GM12878 (cell line): ENCODE data around the gene RAB3A. TPM values are rescaled to one million over a fixed set of nuclear protein-coding genes. Genes with fewer than 3 reads are reported as not detected.

Source experiments
- ATAC-seq: fragments of 200-7000 bp; cut with Tn5 transposase; 3 replicates; pipeline ENCODE4 v1.9.1; 2020; ENCODE audit warnings: mild to moderate bottlenecking, moderate library complexity
- BruUV-seq: library from RNA; stranded (reverse); fragments of 400-500 nt; replicated peaks from 2 replicates; lab custom pipeline; 2021; lab: Mats Ljungman, UMichigan
- CTCF ChIA-PET: fragments of 300-600 bp; sonication (Branson Sonifier 250); formaldehyde crosslinking; extraction: SDS; loops from one replicate; lab custom pipeline; 2021; ENCODE audit warnings: inconsistent platforms; lab: Yijun Ruan, JAX
- POLR2A ChIA-PET: fragments of 350-600 bp; formaldehyde crosslinking; extraction: SDS; loops from one replicate; lab custom pipeline; 2021; ENCODE audit warnings: inconsistent platforms; lab: Charles Lee
- RAD21 ChIA-PET: fragments of 300-600 bp; sonication (Branson Sonifier 250); formaldehyde crosslinking; loops from one replicate; lab custom pipeline; 2023; ENCODE audit warnings: antibody characterized with exemption; ENCODE audit not compliant: unreplicated experiment; lab: Charles Lee
- SMC1A ChIA-PET: fragments of 300-600 bp; sonication (Branson Sonifier 250); formaldehyde crosslinking; loops from one replicate; lab custom pipeline; 2023; ENCODE audit not compliant: unreplicated experiment, uncharacterized antibody; lab: Charles Lee
- DNase-seq: peaks from one replicate; pipeline ENCODE4 v3.0.0-alpha.2; 2011; ENCODE audit warnings: low read depth, low spot score
- FAIRE-seq: peaks from 3 replicates; lab custom pipeline; 2011; peaks lifted over from hg19 to GRCh38; lab: Jason Lieb, UNC
- H2AFZ ChIP-seq: 2 replicates; pipeline ENCODE4 v1.6.0; 2011; ENCODE audit warnings: low read depth, low read length, control low read depth; ENCODE audit not compliant: control insufficient read depth
- H3K27ac ChIP-seq: 2 replicates; pipeline ENCODE4 v1.5.1; 2011; ENCODE audit warnings: control low read depth; ENCODE audit not compliant: control insufficient read depth, insufficient read depth
- H3K27me3 ChIP-seq, 2 experiments: replicated peaks in 1 of 2; 2 replicates each; pipeline versions ENCODE4 v1.6.0 to v1.6.1; 2011; ENCODE audit warnings: low read length in 1 of 2; ENCODE audit not compliant: control insufficient read depth in 2 of 2, insufficient read depth in 2 of 2
- H3K36me3 ChIP-seq, 2 experiments: 2 replicates each; pipeline ENCODE4 v1.5.1; 2011; ENCODE audit warnings: low read length in 1 of 2; ENCODE audit not compliant: control insufficient read depth in 2 of 2, insufficient read depth in 2 of 2
- H3K4me1 ChIP-seq: 2 replicates; pipeline ENCODE4 v1.6.1; 2011; ENCODE audit warnings: mild to moderate bottlenecking, low read length, moderate library complexity, mixed read lengths; ENCODE audit not compliant: control insufficient read depth, insufficient read depth
- H3K4me2 ChIP-seq: 2 replicates; pipeline ENCODE4 v1.6.0; 2011; ENCODE audit warnings: control low read depth; ENCODE audit not compliant: control insufficient read depth, insufficient read depth
- H3K4me3 ChIP-seq: fragments of 200-600 bp; sonication (generic); 2 replicates; pipeline ENCODE4 v1.5.1; 2016
- H3K79me2 ChIP-seq: 2 replicates; pipeline ENCODE4 v1.6.0; 2011; ENCODE audit warnings: low read length; ENCODE audit not compliant: control insufficient read depth, insufficient read depth
- H3K9ac ChIP-seq: 2 replicates; pipeline ENCODE4 v1.8.0; 2011; ENCODE audit warnings: low read length, control low read depth, mixed read lengths; ENCODE audit not compliant: control insufficient read depth, insufficient read depth
- H3K9me3 ChIP-seq: replicated peaks from 3 replicates; pipeline ENCODE4 v1.5.1; 2011; ENCODE audit warnings: mild to moderate bottlenecking, low read length; ENCODE audit not compliant: control insufficient read depth, insufficient read depth
- H4K20me1 ChIP-seq: 2 replicates; pipeline ENCODE4 v1.6.0; 2011; ENCODE audit not compliant: control insufficient read depth, insufficient read depth
- CTCF ChIP-seq, 3 experiments: IDR thresholded peaks in 2 of 3; conservative IDR thresholded peaks in 1 of 3; 2 replicates each; pipeline ENCODE4 v1.5.1; 2011; ENCODE audit warnings: low read depth in 3 of 3, low read length in 3 of 3, mild to moderate bottlenecking in 3 of 3, control low read depth in 2 of 3, moderate library complexity in 2 of 3, inconsistent platforms in 1 of 3, mixed read lengths in 1 of 3; ENCODE audit not compliant: control insufficient read depth in 2 of 3, insufficient read depth in 1 of 3; ENCODE audit errors: extremely low read depth in 1 of 3
- NKRF ChIP-seq: fragments of 450-650 bp; conservative IDR thresholded peaks from 2 replicates; pipeline ENCODE4 v1.6.1; 2017; ENCODE audit warnings: mild to moderate bottlenecking, moderate library complexity
- RAD21 ChIP-seq: IDR thresholded peaks from 2 replicates; pipeline ENCODE4 v1.6.1; 2011; ENCODE audit warnings: mild to moderate bottlenecking, low read depth, low read length, moderate library complexity; ENCODE audit not compliant: insufficient read depth
- SMARCA5 ChIP-seq: fragments of 450-650 bp; IDR thresholded peaks from 2 replicates; pipeline ENCODE4 v1.6.1; 2017; ENCODE audit warnings: mild to moderate bottlenecking
- TAF1 ChIP-seq: IDR thresholded peaks from 2 replicates; pipeline ENCODE4 v1.6.1; 2011; ENCODE audit warnings: mild to moderate bottlenecking, low read depth, low read length, borderline replicate concordance
- TCF3 ChIP-seq: IDR thresholded peaks from 2 replicates; pipeline ENCODE4 v1.6.1; 2012; ENCODE audit warnings: low read depth, mild to moderate bottlenecking, low read length, borderline replicate concordance; ENCODE audit not compliant: insufficient read depth
- ZNF217 ChIP-seq: fragments of 450-650 bp; IDR thresholded peaks from 2 replicates; pipeline ENCODE4 v1.6.1; 2017; ENCODE audit warnings: antibody characterized with exemption, mild to moderate bottlenecking
- WGBS: methylation state at CpG from one replicate; pipeline ENCODE4 v1.1.6; 2016; ENCODE audit warnings: low lambda C conversion rate; ENCODE audit not compliant: insufficient replicate concordance, insufficient coverage; ENCODE audit errors: missing lambda C conversion rate; 5-methylcytosine and 5-hydroxymethylcytosine counted together
- in situ Hi-C: fragments of 300-500 bp; cut with MboI; formaldehyde crosslinking; loops from 9 replicates; pipeline ENCODE4 v1.14.3; 2018; ENCODE audit warnings: mixed read lengths
- intact Hi-C: fragments of 100-400 bp; cut with micrococcal nuclease; formaldehyde crosslinking; loops from one replicate; pipeline ENCODE4 v1.14.2; 2022; ENCODE audit not compliant: unreplicated experiment
- polyA plus RNA-seq, 11 experiments: library from polyadenylated mRNA; depleted of rRNA in 4 of 11; unstranded in 6 of 11; stranded (reverse) in 5 of 11; fragments of >200 nt; fragmentation: Nextera tagmentation in 4 of 11; fragmentation: Illumina TruSeq in 1 of 11; extraction: Ambion mirVana in 4 of 11; extraction: Trizol in 1 of 11; gene quantifications; 1 replicate in 1 of 11; 2 replicates in 10 of 11; pipeline versions ENCODE4 v1.2.1 to v1.2.3, GENCODE V29; 2011 to 2016; ENCODE audit warnings: inconsistent platforms in 2 of 11, missing spikeins in 2 of 11, low read depth in 1 of 11
- total RNA-seq, 4 experiments: library from RNA; depleted of rRNA in 3 of 4; stranded (reverse); fragments of >200 nt in 3 of 4; fragmentation: Illumina TruSeq in 1 of 4; extraction: Trizol in 1 of 4; gene quantifications; 2 replicates each; pipeline versions ENCODE4 v1.2.1 to v1.2.3, GENCODE V29; 2013 to 2021

Gene RAB3A
- total and polyA plus RNA-seq, 10 of the 15 experiments (the other 5 are each of a cell fraction or from before 2014, with no cell fraction given), result 0.07 to 3.5 (median 1.2) TPM; not detected in 1

- TF ChIP-seq TCF3, result no peak
Measured at GRCh38 chr19:18229915-18230314, 26.1 kb upstream of the RAB3A start (continued).

DNA sequence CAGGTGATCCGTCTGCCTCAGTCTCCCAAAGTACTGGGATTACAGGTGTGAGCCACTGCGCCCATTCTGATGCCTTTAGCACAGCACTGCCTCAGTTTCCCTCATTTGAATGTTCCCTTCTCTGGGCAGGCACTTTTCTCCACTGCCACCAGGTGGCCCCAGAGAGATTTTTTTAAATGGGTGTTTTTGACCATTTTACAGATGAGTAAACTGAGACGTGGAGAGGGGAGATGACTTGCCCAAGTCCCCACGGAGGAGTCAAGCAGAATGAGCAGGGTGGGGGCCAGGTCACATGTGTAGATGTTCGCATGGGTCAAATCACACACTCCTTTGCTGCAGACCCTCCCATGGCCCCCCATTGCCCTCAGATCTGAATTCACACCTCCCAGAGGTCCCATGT lies 25.6 kb upstream of the RAB3A start:
- no peak overlapping the region for H2AFZ ChIP-seq
- in situ Hi-C loops, result no loop called here
- no peak overlapping the region for H3K27ac ChIP-seq
- BruUV-seq, result no TSS peak
- H3K9ac ChIP-seq, result no peak overlapping the region
- intact Hi-C loops, result no loop called here
- no peaks in the 10 kb centered on the region for H3K36me3 ChIP-seq
- TF ChIP-seq NKRF, result no peak
- TF ChIP-seq SMARCA5, result peak; percentile 62; the same call in 1 of the 2 replicates
- TF ChIP-seq RAD21, result peak; percentile 20; the same call in 1 of the 2 replicates
- TF ChIP-seq ZNF217, result peak; percentile 28; the same call in 1 of the 2 replicates
- peak; percentile 26 to 56 (median 55) for TF ChIP-seq CTCF (IDR thresholded peaks at IDR 0.05 in 2 of 3, conservative IDR thresholded peaks at IDR 0.05 in 1 of 3; ENCODE audit: control insufficient read depth in 2 of 3, extremely low read depth in 1 of 3, insufficient read depth in 1 of 3, low read depth in 3 of 3, low read length in 3 of 3)
- TF ChIP-seq TAF1, result no peak
- TF ChIP-seq, all 136 proteins: peak for 4
- SMC1A ChIA-PET, result interaction anchor here (1.0 to 1.1 kb wide), 2 partner anchors 93 to 99 kb away, joined by 3 to 5 read pairs; no protein-coding TSS in a partner anchor
- Histone ChIP-seq H3K4me1 (peaks cover 14% of the 10 kb centered on the region), H4K20me1 (no peaks in the 10 kb centered on the region), H3K27me3 (peaks cover 0 to 3% of the 10 kb centered on the region in 2 experiments; a peak in 2 of 4 replicates), H3K9me3 (no peaks in the 10 kb centered on the region; the same call in 2 of the 3 replicates), H3K4me3 (no peak overlapping the region), H3K4me2 (no peak overlapping the region), H3K79me2 (no peaks in the 10 kb centered on the region)
- ATAC-seq (no peak), FAIRE-seq (no peak), DNase-seq (no peak)
- POLR2A ChIA-PET, result no interaction called here
- RAD21 ChIA-PET, result interaction anchor here (0.8 kb wide), 1 partner anchor 25 kb away, joined by 3 read pairs; no protein-coding TSS in a partner anchor
- WGBS, result 0% methylated on average over 5 of the region's 5 CpGs
- CTCF ChIA-PET, result interaction anchor here (0.9 to 3.4 kb wide), 7 partner anchors 11 to 99 kb away, joined by 4 to 20 read pairs (median 5); no protein-coding TSS in a partner anchor
